ENCODE measurements around the gene EEIG2.
"Not testable (repeated sequence)": the region's sequence is repeated elsewhere in the genome, so short reads cannot be mapped to it uniquely, and the experiment has no call there.

Gene EEIG2

GRCh38 chr1:108547493-108547892, 12.4 kb upstream of the EEIG2 start:
- DNase-seq (ENCODE audit: low read depth in 1 of 2, low spot score in 1 of 2), result not testable (repeated sequence)

DNA sequence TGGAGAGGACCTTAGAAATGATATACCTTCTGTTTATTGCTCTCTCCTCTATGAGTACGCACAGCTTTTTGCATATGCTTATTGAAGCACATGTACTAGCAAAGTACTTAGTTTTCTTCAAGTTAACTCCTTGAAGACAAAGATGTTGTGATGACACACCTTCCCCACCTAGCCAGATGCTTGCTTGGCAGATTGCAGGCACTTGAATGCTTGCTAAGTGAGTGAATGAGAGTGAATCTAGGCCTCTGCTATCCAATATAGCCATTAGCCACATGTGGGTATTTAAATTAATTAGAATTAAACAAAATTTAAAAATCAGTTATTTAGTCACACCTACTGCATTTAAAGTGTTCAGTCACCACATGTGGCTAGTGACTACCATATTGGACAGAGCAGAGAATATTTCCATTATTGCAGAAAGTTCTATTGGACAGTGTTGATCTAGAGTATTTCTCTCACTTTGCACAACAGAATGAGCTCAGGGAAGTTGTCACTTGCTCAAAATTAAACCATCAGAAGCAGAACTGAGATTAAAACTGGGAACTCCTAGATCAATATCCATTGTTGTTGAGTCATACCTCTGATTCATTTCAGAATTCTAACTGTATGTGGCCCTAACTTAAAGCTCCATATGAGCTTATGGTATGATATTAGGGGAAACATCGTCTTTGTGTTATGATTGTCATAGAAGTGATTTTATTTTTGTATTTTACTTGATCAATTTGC, 8.6 kb upstream of the EEIG2 start:
- DNase-seq (ENCODE audit: low read depth in 1 of 2, low spot score in 1 of 2), result no peak

DNA sequence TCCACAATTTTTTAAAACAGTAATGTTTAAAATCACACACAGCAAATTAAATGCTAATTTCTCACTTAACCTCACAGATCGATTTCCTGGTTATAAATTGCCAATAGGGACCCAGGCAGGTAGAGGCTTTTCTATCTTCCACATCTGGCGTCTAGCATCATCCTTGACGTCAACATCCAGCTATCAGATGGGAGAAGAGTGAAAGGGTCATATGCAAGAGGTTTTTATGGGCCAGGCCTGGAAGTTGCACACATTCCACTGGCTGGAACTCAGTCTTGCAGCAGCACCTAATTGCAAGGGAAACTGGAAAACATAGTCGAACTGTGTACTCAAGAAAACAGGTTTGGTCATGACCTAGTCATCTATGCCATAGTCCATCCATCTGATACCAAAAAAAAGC, 6.0 kb upstream of the EEIG2 start:
- no peak for DNase-seq (ENCODE audit: low read depth in 1 of 2, low spot score in 1 of 2)

DNA sequence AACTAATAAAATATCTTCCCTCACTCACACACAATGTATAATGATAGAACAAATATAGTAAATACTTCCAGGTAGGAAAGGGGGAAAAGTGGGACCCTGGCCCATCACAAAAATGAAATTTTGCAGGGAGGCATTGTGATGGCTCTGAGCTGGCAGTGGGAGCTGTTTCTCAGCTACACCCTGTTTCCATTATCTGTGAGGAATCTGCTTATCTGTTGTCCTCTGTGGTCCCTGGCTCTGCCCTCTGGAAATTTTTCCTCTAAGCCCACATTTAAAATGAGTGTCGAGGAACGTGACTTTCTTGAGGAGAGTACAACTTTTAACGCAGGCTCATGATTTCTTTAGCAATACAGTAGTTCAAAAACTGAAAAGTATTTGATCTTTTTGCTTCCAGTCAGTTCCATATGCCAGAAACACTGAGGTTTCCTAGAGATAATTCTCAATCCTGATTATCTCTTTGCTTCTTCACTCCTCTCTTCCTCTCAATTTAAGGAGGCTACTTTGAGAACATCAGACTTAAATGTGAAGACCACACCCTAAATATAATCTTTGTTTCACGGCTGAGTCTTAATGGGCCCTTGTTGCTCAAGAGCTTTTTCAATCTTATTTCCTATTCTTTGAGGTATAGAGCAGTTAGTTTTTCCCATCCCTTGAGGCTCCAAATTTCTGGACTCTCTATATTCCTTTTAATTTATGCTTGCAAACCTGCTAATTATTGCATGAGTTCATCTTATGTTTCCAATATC, 5.0 kb upstream of the EEIG2 start:
- DNase-seq (ENCODE audit: low read depth in 1 of 2, low spot score in 1 of 2), result no peak

DNA sequence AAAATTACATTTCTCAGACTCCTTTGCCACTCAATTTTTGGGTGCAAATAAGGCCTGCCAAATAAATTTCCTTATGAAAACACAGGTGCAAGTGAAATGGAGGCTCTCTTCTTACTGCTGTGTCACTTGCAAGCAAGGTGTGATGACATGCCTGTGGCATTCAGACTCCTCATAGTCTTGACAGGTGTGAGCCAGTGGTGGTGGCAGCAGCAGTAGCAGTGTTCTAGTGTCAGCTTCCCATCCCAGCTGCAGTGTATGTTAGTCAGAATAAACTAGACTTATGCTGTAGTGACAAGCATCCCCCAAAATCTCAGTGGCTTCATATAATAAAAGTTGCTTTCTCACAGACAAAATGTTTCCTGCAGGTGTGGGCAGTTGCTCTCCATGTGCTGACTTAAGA, 3.8 kb upstream of the EEIG2 start:
- no peak for DNase-seq (ENCODE audit: low read depth in 1 of 2, low spot score in 1 of 2)

DNA sequence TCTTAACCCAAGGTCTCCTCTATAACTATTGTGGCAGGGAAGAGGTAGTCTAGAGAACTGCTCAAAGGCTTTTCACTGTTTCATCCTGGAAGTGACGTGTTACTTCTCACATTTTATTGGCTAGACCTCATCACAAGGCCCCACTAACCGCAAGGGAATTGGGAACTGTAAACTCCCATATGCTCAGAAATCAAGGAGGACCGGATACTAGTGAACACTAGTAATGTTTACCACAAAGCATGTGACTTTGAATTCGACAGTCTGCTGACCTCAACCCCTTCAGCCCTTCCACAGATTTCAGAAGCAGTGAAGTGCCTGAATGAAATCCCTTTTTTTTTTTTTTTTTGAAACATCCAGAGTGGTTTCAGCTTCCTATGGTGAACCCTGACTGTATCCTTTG, 3.4 kb upstream of the EEIG2 start:
- no peak for DNase-seq (ENCODE audit: low read depth in 1 of 2, low spot score in 1 of 2)

- DNase-seq (ENCODE audit: low read depth in 1 of 2, low spot score in 1 of 2), result no peak
These were observed 2.6 kb upstream of the EEIG2 start for GRCh38 chr1:108557296-108557695.

DNA sequence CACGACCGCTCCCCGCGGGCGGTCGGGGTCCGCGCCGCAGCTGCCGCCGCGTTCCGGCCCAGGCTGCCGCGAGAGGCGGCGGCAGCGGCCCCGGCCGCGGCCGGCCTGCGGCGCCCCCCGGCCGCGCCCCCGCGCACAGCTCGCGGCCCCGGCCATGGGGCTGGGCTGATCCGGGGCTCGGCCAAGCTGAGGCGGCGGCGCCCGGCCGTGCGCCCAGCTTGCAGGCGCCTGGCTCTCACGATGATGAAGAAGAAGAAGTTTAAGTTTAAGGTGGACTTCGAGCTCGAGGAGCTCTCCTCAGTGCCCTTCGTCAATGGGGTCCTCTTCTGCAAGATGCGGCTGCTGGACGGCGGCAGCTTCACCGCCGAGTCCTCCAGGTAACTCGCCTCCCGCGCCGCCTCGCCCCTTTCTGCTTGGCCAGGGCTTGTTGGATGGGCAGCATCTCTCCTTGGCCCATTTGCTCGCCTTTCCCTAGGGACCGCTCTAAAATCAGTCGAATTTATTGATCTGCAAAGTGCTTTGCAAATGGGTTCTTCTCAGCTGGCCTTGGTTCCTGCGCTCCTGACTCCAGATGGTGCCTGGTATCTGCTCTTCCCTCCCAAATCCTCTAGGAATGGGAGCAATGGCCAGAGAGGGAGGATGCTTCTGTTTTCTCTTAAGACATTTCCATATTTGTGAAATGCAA, 431 bp downstream of the EEIG2 start:
- DNase-seq (ENCODE audit: low read depth in 1 of 2, low spot score in 1 of 2), result no peak

- DNase-seq (ENCODE audit: low read depth in 1 of 2, low spot score in 1 of 2), result no peak
These were observed 1.1 kb downstream of the EEIG2 start for GRCh38 chr1:108560874-108561459.

GRCh38 chr1:108561689-108562326, 1.9 kb downstream of the EEIG2 start:
- peak; percentile 49 to 65 for DNase-seq (ENCODE audit: low read depth in 1 of 2, low spot score in 1 of 2)

- no peak for DNase-seq (ENCODE audit: low read depth in 1 of 2, low spot score in 1 of 2)
These were observed 3.9 kb downstream of the EEIG2 start for GRCh38 chr1:108563808-108564207.

DNA sequence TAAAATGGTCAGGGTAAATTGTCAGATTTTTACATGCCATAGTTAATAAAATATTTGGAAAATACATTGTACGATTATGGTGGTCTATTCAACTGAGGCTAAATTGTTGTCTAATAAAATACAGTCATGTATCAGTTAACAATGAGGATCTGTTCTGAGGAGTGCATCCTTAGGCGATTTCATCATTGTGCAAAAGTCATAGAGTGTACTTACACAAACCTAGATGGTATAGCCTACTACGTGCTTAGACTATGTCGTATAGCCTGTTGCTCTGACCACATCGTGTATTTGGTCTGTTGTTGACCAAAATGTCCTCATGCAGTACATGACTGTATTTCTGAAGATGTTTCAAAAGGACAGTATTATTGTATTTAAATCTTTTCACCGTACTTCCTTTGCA, 5.2 kb downstream of the EEIG2 start:
- DNase-seq (ENCODE audit: low read depth in 1 of 2, low spot score in 1 of 2), result no peak

DNA sequence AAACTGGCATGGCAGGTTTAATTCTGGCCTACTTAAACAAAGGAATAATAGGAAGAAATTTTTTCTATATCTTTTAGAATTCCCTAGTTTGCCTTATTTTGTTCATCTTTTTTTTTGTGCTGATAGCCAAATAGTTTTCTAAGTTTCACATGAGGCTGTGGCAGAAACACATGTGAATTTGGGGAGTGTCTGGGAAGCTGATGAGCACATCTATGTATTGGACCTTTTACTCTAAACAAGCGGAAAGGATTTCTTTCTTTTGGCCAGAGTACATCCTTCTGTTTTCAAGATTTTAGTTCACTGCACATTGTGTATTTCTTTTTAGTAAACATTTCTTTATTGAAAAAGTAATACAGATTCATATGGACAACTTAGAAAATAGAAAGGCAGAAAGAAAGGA, 5.6 kb downstream of the EEIG2 start:
- DNase-seq (ENCODE audit: low read depth in 1 of 2, low spot score in 1 of 2), result no peak

- no peak for DNase-seq (ENCODE audit: low read depth in 1 of 2, low spot score in 1 of 2)
These were observed 8.7 kb downstream of the EEIG2 start for GRCh38 chr1:108568589-108568988.

DNA sequence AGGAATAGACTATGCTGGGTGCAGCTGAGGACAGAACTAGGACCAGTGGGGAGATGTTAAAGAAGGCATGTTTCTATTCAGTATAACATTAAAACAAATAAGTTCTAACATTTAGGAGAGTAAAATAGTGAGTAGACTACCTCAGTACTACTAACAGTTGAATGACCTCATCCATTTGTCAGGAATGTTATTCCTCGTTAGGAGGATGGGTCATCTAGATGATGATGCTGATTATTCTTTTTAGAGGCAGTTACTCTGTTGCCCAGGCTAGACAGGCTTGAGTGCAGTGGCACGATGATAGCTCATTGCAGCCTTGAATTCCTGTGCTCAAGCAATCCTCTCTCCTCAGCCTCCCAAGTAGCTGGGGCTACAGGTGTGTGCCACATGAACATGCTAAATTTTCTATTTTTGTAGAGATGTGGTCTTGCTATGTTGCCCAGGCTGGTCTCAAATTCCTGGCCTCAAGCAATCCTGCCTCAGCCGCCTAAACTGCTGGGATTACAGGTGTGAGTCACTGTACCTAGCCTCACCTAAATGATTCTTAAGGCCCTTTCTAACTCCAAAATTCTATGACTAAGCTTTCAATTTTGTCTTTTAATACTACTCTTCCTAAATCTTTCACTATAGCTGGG, 9.3 kb downstream of the EEIG2 start:
- DNase-seq (ENCODE audit: low read depth in 1 of 2, low spot score in 1 of 2), result no peak

DNA sequence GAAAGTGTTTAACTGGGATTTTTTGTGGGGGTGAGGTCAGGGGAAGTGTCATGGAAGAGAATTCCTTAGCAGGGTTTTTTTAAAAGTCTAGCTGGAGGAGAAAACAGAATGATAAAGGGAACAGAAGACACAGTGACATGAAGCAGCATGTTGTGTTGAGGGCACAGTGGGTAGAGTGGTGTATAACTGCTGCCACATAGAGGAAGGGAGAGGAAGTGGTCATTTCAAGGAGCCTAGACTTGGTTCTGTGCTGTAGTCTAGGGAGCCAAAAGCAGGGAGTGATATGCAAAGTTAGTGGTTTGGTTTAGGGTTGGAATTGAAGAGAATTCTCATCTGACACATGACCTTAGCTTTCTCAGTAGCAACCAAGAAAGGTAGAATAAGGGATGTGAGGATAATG, 10.2 kb downstream of the EEIG2 start:
- no peak for DNase-seq (ENCODE audit: low read depth in 1 of 2, low spot score in 1 of 2)

DNA sequence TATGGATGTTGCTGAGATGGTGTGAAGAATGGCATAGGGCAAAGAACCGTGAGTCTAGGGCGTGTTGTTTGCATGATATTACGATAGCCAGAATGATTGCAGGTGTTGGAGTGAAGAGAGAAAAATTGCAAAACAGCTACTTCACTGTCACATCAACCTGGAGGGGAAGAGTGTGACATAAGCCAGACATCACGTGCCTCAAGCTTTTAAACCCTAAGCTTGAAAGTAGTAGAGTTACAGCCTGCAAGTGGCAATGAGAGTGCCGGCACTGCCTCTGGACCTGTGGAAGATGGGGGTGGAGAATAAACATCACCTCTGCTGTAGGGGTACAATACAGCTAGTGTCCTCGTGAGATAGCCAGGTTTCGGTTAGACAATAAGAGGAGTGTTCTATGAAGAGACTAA, 11.1 kb downstream of the EEIG2 start:
- no peak for DNase-seq (ENCODE audit: low read depth in 1 of 2, low spot score in 1 of 2)

DNA sequence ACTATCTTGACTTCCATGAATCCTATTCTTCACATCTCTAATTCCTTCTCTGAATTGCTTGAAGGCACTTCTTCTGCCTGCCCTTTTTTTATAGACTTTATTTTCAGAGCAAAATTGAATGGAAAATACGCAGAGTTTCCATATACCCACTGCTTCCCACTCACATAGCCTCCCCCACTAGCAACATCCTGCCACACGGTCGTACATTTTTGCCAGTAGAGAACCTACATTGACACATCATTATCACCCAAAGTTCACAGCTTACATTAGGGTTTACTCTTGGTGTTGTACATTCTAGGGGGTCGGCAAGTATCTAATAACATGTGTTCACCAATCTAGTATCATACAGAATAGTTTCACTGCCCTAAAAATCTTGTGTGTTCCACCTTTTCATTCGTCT, 12.3 kb downstream of the EEIG2 start:
- DNase-seq (ENCODE audit: low read depth in 1 of 2, low spot score in 1 of 2), result no peak

DNA sequence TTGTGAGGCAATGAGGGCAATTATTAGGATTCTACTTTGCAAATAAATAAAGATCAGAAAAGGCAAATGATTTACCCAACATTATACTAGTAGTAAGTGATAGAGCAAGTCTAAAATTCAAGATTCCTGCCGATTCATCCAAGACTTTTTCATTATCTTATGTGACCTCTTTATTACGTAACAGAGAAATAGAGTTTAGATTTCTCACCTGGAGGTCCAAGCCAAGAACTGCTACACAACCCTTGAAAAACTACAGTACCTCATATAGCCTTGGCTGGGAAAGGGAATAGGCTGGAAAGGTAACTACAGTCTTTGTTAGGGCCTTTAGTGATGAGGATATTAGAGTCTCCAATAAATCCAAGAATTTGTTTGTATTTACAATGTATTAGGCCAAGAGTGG, 13.3 kb downstream of the EEIG2 start:
- no peak for DNase-seq (ENCODE audit: low read depth in 1 of 2, low spot score in 1 of 2)

- DNase-seq (ENCODE audit: low read depth in 1 of 2, low spot score in 1 of 2), result no peak
These were observed 14.1 kb downstream of the EEIG2 start for GRCh38 chr1:108574008-108574407.

- DNase-seq (ENCODE audit: low read depth in 1 of 2, low spot score in 1 of 2), result no peak
These were observed 15.5 kb downstream of the EEIG2 start for GRCh38 chr1:108575375-108575774.
